Right ventricle myocardium inferior (tissue), 1 donor: ENCODE measurements around the gene SULT1A1. TPM values are rescaled to one million over a fixed set of nuclear protein-coding genes. Genes with fewer than 3 reads are reported as not detected.
"Not testable (repeated sequence)": the region's sequence is repeated elsewhere in the genome, so short reads cannot be mapped to it uniquely, and the experiment has no call there.

ENCODE experiments used
- ATAC-seq: fragments of 200-7000 bp; cut with Tn5 transposase; one replicate; pipeline ENCODE4 v1.9.1; 2020; ENCODE audit warnings: mild to moderate bottlenecking, moderate library complexity
- DNase-seq: peaks from one replicate; pipeline ENCODE4 v3.0.0; 2021; ENCODE audit errors: missing footprints
- intact Hi-C: fragments of 100-400 bp; cut with DNase I; formaldehyde crosslinking; loops from one replicate; pipeline ENCODE4 v1.11.0; 2022
- total RNA-seq: library from RNA; stranded (reverse); fragmentation: NEBNext Ultra II Directional; extraction: Animal tissue kit (Norgen Biotek cat#: 25700); gene quantifications from one replicate; pipeline ENCODE4 v1.2.1, GENCODE V29; 2021
- donor health status: DM: no; HTN: yes; CAD: no; lungs with severe emphysema.

Gene SULT1A1
- total RNA-seq, 1 donor from 2014 or later: 14.8 TPM

DNA sequence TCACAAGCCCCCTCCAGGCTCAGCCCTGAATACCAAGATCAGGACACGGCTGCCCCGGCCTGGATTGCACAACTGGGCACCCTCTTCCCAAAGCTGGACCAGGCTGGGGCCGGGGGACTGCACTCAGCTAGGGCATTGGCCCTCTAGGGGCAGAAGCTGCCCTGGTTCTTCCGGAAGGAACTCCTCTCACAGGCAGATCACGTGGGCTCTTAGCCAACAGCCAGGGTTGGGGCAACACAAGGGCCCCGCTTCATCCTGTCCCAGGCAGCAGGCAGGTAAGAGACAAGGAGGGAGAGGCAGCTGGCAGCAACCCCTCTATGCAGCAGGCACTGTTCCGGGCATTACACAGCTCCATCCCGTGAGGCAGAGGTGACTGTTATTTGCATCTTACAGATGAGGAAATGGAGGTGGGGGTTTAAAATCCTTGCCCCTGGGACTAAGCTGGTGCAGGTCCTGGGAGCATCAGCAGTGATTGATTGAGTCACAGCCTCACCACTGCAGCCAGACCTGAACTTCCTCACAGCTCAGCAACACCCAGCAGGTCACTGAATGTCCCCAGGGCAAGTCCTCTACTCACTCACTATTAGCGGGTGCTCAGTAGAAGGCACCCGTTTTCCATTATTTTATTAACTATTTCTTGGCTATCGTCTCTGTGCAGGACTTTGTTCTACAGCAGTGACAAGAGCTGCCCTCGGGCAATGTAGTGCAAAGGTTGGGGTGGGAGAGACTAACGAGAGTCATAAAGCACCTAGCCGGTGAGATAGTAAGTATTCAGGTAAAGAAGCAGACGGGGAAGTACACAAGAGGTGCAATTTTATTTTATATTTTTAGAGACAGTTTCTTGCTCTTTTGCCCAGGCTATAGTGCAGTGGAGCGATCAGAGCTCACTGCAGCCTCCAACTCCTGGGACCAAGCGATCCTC is 2.8 kb upstream of the SULT1A1 start:
- intact Hi-C loops, DNase-seq: not testable (repeated sequence)
- peak; percentile 20 for ATAC-seq

DNA sequence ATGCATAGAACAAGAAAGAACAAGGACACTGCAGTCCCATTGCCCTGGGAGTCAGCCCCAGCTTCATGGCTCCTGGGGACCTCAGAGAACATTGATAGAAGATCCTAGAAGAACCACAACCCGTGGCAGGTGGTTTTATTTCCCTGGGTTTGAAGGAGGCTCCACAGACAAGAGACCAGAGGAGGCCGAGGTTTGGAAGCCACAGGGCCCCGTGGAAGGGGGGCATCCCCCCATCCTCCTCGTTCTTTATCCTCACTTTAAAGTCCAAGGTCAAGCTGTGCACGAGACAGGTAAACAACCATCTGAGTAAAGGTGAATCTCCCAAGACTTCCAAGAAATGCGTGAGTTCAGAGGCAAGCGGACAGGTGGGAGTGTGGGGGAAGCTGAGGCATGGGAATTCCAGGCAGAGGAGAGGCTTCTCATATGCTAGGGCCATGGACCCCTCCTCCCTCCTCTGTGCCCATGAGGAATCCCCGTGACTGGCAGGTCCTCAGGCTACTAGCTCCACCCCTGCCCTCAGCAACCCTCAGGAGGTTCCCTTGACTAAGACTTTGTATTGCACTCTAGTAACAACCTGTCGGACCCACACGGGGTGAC is 849 bp upstream of the SULT1A1 start:
- ATAC-seq (no peak), DNase-seq (no peak)
- intact Hi-C loops: no loop called here

DNA sequence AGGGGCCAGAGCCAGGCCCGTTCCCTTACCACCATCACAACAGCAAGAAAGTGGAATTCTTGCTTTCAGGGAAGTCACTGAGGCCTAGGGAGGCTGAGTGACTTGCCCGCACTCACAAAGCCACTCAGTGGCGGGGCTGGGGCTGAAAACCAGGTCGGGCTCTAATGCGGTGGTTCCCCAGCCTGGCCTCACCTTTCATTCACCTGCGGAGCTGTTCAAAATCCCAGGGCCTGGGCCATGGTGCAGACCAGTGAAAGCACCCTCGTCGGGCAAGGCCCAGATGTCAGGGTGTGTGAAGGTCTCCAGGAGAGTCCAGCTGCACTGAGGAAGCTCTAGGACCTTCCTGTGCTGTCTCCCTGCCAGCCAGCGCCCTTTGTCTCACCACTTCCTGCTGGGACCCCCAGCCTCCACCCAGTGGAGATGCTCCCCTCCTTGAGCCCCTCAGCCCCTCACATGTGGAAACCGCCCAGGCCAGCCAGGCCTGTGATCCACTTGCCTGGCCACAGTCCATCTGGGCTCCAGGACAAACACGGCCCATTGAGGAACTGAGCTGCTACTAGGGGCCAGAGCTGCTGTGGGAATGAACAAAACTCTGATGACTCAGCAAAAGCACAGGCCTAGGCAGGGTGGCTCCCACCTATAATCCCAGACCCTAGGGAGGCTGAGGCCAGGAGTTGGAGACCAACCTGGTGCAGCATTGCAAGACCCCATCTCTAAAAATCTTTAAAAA is 812 bp downstream of the SULT1A1 start:
- DNase-seq, intact Hi-C loops, ATAC-seq: not testable (repeated sequence)

DNA sequence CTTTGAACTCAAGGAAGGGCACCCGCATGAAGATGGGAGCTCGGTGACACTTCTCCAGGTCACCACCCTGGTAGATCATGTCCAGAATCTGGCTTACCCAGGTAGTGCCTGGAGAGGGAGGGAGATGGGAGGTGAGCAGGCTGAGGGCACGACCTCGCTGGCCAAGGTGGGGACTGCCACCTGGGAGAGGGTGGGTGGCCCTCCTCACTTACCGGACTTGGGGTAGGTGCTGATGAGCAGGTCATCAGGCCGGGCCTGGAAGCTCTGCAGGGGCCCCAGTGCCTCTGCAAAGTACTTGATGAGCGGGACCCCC is 1.4 kb downstream of the SULT1A1 start:
- ATAC-seq, DNase-seq, intact Hi-C loops: not testable (repeated sequence)

DNA sequence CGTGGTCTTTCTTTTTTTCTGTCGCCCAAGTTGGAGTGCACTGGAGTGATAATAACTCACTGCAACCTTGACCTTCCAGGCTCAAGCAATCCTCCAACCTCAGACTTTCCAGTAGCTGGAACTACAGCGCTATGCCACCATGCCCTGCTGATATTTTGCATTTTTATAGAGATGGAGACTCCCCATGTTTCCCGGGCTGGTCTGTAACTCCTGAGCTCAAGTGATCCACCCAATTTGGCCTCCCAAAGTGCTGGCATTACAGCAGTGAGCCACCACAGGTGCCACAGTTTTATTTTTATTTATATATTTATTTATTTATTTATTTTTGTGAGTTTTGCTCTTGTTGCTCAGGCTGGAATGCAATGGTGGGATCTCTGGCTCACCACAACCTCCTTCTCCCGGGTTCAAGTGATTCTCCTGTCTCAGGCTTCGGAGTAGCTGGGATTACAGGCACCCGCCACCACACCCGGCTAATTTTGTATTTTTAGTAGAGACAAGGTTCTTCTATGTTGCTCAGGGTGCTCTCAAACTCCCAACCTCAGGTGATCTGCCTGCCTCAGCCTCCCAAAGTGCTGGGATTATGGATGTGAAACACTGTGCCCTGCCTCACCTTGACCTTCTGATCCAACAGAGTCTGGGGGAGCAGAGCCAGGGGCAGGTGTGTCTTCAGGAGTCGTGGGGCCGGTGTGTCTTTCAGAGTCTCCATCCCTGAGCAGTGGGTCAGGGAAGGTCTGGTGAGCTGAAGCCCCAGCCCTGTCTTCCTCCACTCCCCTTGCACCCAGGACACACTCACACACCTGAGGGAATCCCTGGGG is 2.0 kb downstream of the SULT1A1 start:
- intact Hi-C loops, DNase-seq, ATAC-seq: not testable (repeated sequence)

DNA sequence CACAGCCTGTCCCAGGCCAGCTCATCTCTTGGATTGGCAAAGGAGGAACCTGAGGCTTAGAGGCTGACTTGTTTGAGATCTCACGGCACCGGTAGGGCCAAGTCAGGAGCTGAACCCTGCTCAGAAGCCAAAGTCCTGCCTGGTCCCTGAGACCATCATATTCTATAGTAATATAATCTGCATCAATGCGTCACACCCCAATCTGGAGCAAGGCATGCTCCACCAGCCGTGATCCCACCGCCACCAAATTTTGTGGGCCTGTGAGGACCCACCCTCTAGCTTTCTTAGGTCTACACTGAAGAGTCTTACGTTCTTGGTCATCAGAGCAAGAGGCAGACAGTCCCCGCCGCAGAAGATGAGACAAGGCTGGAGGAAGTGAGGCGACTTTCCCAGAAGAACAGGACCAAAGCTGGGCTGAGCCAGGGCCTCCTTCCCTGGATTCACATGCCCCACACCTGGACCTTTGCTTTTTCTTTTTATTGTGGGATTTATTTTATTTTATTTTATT is 2.7 kb downstream of the SULT1A1 start:
- intact Hi-C loops: no loop called here
- ATAC-seq (no peak), DNase-seq (no peak)

DNA sequence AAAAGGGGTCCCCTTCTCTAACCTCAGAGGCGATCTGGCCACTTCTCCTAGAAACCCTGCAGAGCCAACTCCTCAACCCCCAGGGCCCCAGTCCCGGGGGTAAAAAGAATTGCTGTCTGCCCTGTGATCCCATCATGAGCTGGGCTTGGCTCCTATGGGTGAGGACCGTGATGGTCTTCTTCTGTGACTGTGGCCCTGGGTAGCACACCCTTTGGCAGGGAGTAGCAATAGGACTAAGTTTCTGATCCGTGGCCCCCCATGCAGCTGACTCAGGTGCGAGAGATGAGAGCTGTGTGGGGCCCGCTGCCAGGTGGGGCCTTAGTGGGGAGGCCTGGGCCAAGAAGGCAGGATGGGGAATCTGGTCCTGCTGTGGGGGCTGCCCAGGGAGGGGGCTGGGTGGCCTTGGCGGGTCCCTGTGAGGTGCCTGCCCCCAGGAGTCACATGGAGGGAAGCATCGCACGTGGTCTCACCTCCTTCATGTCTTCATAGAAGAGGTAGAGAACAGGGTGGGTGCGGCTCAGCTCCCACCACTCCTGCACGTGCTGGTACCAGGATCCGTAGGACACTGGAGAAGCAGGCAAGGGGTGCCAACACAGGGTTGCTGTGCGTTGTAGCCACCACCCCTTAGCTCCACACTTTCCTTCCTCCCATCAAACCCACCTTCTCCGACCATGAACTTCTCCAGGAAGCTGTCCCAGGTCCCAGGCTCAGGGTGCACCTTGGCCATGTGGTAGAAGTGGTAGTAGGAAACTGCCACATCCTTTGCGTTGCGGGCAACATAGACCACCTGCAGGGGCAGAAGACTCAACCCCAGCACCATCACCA is 3.3 kb downstream of the SULT1A1 start:
- intact Hi-C loops: no loop called here
- ATAC-seq (no peak), DNase-seq (no peak)

DNA sequence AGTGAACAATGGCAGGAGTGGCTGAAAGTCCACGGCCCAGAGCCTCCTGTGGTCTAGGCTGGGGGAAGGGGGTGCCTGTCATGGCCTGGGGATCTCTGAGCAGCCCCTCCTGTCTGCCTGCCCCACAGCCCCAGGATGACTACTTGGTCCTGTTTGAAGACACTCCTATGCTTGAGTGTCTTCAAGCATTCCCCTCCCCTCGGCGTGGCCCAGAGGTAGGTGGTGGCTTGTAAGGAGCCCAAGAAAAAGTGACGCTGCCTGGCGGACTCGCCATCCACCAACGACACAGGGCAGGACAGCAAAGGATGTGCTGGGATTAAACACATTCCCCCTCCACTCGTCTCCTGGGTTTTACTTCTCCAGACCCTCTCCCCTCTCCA is 5.7 kb downstream of the SULT1A1 start:
- intact Hi-C loops: no loop called here
- DNase-seq (no peak), ATAC-seq (no peak)

DNA sequence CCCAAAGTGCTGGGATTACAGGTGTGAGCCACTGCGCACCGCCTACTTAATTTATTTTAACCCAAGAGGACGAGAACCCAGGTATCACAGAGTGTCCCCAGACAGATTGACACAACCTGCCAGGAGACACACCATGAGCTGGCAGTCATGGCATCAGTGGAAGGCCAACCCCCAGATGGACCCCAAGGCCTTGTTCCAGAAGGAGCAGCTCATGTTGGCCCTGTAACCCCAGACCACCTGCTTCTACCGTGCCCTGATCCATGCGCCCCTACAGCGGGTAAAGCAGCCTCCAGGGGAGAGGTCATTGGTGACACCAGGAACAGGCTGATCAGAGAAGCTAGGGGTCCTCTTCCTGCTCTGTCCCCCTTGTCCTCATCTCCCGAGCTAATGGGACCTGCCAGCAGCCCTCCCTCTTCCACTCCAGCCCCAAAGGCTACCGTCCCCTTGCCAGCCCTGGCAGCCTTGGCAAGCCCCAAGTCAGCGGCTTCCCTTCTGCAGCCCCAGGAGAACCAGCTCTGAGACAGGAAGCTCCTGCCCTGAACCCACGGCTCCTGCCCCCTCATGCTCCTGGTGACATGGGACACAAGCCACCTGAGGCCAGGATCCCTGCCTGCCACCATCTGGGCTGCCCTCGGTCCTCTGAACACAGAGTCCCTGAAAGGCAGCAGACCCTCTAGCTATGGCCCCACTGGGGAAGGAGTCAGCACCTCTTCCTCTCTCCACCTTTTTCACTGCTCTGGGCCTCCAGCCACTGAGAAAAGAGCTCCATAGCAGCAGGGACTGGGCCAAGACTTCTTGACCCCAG is 6.3 kb downstream of the SULT1A1 start:
- DNase-seq: no peak
- no peak for ATAC-seq
- intact Hi-C loops: no loop called here

DNA sequence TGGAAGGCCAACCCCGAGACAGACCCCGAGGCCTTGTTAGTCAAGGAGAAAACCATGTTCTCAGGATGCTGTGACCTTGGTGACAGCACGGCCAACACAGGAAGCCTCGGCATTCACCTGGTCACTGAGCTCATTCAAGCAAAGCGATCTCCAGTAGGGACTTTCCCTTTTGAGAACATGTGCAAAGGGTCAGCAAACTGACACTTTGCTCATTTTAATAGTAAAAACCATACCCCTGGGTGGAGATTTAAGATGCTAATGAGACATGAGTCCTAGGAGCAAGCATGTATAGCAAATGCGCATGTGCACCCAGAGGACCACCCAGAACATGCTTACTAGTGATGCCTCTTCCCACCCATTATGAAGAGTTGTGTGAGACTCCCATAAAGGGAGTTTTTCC is 7.3 kb downstream of the SULT1A1 start:
- ATAC-seq: no peak
- intact Hi-C loops: no loop called here
- no peak for DNase-seq

DNA sequence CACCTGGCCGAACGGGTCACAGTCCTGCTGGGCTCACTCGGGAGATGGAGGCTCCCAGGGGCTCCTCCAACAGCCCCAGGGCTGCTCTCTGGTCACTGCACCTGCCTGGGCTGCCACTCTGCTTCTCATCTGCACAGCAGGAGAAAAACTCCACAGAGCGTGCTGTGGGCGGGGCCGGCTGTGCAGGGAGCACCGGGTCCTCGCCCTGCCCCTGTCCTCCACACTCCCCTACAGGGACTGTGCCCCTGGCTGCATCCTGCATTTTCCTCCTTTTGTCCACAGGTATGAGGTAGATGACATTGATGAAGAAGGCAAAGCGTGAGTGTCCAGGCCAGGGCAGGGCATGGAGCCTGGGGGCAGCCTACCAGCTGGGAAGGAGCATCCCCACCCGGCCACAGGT is 7.8 kb downstream of the SULT1A1 start:
- intact Hi-C loops, ATAC-seq, DNase-seq: not testable (repeated sequence)

DNA sequence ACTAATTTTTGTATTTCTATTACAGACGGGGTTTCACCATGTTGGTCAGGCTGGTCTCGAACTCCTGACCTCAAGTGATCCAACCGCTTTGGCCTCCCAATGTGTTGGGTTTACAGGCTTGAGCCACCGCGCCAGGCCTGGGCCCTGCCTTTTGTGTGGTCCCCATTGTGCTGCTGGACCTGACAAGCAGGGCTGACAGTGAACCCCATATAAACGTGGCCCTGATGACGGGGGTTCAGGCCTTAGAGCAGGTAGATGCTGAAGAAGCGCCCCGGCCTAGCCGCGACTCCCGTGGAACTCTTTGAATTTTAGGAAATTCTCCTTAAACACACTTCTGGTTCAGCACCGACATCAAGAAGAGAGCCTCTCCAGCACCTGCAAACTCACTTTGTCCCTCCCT is 8.3 kb downstream of the SULT1A1 start:
- intact Hi-C loops, DNase-seq, ATAC-seq: not testable (repeated sequence)

DNA sequence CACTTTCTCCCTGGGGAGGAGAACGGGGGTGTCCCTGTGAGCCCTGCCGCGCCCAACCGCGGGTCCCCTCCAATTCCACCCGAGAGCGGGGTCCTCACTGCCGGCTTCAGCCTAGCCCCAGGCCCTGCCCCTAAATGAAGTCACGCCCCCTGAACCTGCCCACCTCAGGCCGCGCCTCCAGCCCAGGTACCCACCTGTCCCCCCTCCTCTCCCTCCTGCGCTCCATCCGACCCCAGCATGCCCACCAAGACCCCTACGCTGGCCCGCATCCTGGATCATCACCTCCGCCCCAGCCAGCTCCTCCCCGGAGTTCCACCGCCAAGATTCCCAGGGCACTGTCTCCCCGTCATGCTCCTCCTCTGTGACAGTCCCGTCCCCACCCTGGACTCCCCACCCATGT is 8.9 kb downstream of the SULT1A1 start:
- intact Hi-C loops, ATAC-seq, DNase-seq: not testable (repeated sequence)

DNA sequence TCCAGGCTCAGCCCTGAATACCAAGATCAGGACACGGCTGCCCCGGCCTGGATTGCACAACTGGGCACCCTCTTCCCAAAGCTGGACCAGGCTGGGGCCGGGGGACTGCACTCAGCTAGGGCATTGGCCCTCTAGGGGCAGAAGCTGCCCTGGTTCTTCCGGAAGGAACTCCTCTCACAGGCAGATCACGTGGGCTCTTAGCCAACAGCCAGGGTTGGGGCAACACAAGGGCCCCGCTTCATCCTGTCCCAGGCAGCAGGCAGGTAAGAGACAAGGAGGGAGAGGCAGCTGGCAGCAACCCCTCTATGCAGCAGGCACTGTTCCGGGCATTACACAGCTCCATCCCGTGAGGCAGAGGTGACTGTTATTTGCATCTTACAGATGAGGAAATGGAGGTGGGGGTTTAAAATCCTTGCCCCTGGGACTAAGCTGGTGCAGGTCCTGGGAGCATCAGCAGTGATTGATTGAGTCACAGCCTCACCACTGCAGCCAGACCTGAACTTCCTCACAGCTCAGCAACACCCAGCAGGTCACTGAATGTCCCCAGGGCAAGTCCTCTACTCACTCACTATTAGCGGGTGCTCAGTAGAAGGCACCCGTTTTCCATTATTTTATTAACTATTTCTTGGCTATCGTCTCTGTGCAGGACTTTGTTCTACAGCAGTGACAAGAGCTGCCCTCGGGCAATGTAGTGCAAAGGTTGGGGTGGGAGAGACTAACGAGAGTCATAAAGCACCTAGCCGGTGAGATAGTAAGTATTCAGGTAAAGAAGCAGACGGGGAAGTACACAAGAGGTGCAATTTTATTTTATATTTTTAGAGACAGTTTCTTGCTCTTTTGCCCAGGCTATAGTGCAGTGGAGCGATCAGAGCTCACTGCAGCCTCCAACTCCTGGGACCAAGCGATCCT is 10.2 kb downstream of the SULT1A1 start:
- DNase-seq, intact Hi-C loops: not testable (repeated sequence)
- ATAC-seq: peak; percentile 23

DNA sequence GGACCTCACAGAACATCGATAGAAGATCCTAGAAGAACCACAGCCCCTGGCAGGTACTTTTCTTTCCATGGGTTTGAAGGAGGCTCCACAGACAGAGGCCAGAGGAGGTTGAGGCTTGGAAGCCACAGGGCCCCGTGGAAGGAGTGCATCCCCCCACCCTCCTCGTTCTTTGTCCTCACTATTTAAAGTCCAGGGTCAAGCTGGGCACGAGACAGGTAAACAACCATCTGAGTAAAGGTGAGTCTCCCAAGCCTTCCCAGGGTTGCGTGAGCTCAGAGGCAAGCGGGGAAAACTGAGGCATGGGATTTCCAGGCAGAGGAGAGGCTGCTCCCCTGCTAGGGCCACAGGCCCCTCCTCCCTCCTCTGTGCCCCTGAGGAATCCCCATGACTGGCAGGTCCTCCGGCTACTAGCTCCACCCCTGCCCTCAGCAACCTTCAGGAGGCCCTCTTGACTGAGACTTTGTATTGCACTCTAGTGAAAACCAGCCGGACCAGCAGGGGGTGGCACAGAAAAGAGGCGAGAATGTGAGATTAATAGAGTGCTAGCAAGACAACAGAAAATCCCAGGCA is 12.1 kb downstream of the SULT1A1 start:
- ATAC-seq (no peak), DNase-seq (no peak)
- intact Hi-C loops: no loop called here
